Measurements from ENCODE around the gene ATF1.

The ATF1 gene

GRCh38 chr12:50763639-50764285 lies at the start of gene ATF1:
ATF1 (plus strand) TSS chr12:50764101; CDS start chr12:50780146, 16,045 bp downstream.
- peak; percentile 90 for DNase-seq

- no peak for DNase-seq
Observed at GRCh38 chr12:50715174-50715573, 48.7 kb upstream of the ATF1 start.

GRCh38 chr12:50718760-50719159 lies 45.1 kb upstream of the ATF1 start:
- DNase-seq = no peak

- no peak for DNase-seq
Observed at GRCh38 chr12:50720085-50720484, 43.8 kb upstream of the ATF1 start.

- DNase-seq = no peak
Observed at GRCh38 chr12:50720501-50720900, 43.4 kb upstream of the ATF1 start.

- no peak for DNase-seq
Observed at GRCh38 chr12:50723865-50724264, 40.0 kb upstream of the ATF1 start.

GRCh38 chr12:50725011-50725942 lies 38.6 kb upstream of the ATF1 start:
- DNase-seq = no peak

GRCh38 chr12:50727466-50727865 lies 36.4 kb upstream of the ATF1 start:
- no peak for DNase-seq

GRCh38 chr12:50728417-50728816 lies 35.5 kb upstream of the ATF1 start:
- no peak for DNase-seq

GRCh38 chr12:50728841-50729240 lies 35.1 kb upstream of the ATF1 start:
- DNase-seq = no peak

- no peak for DNase-seq
Observed at GRCh38 chr12:50732591-50732990, 31.3 kb upstream of the ATF1 start.

GRCh38 chr12:50733706-50734105 lies 30.2 kb upstream of the ATF1 start:
- no peak for DNase-seq

GRCh38 chr12:50734409-50735263 lies 29.3 kb upstream of the ATF1 start:
- DNase-seq = no peak

- no peak for DNase-seq
Observed at GRCh38 chr12:50739611-50740010, 24.3 kb upstream of the ATF1 start.

GRCh38 chr12:50740307-50740706 lies 23.6 kb upstream of the ATF1 start:
- no peak for DNase-seq

- no peak for DNase-seq
Observed at GRCh38 chr12:50742776-50743175, 21.1 kb upstream of the ATF1 start.

- DNase-seq = no peak
Observed at GRCh38 chr12:50745861-50746260, 18.0 kb upstream of the ATF1 start.

- DNase-seq = no peak
Observed at GRCh38 chr12:50746431-50746830, 17.5 kb upstream of the ATF1 start.

GRCh38 chr12:50747817-50748216 lies 16.1 kb upstream of the ATF1 start:
- no peak for DNase-seq

GRCh38 chr12:50749459-50749882 lies 14.4 kb upstream of the ATF1 start:
- no peak for DNase-seq

- no peak for DNase-seq
Observed at GRCh38 chr12:50750366-50750765, 13.5 kb upstream of the ATF1 start.

- no peak for DNase-seq
Observed at GRCh38 chr12:50751948-50752721, 11.8 kb upstream of the ATF1 start.

Data from activated naive CD4-positive, alpha-beta T cell treated with anti-CD3 and anti-CD28 coated beads, Interleukin-2, amount 50 U/mL, for 16 hours (primary cell).